Parathyroid adenoma (tissue), 2 donors: Measurements from ENCODE around the gene PLSCR4.

Experiments
- H2AFZ ChIP-seq: fragments of 300-600 bp; sonication (generic); one replicate; pipeline ENCODE4 v1.7.0; 2017; ENCODE audit warnings: antibody characterized with exemption, mild to moderate bottlenecking
- H3K27ac ChIP-seq: fragments of 300-600 bp; sonication (generic); one replicate; pipeline ENCODE4 v1.7.0; 2017
- H3K27me3 ChIP-seq: fragments of 300-600 bp; sonication (generic); one replicate; pipeline ENCODE4 v1.7.0; 2017; ENCODE audit warnings: low read length; ENCODE audit not compliant: control insufficient read depth, insufficient read depth
- H3K36me3 ChIP-seq: fragments of 300-600 bp; sonication (generic); one replicate; pipeline ENCODE4 v1.7.0; 2017; ENCODE audit warnings: low read length; ENCODE audit not compliant: control insufficient read depth, insufficient read depth
- H3K4me1 ChIP-seq: fragments of 300-600 bp; sonication (generic); one replicate; pipeline ENCODE4 v1.7.0; 2017; ENCODE audit warnings: control low read depth
- H3K4me2 ChIP-seq: fragments of 300-600 bp; sonication (generic); one replicate; pipeline ENCODE4 v1.7.0; 2017; ENCODE audit warnings: low read length
- H3K4me3 ChIP-seq: fragments of 300-600 bp; sonication (generic); one replicate; pipeline ENCODE4 v1.7.0; 2017; ENCODE audit warnings: low read depth, low read length
- H3K79me2 ChIP-seq: fragments of 300-600 bp; sonication (generic); one replicate; pipeline ENCODE4 v1.7.0; 2017; ENCODE audit warnings: control low read depth
- H3K9ac ChIP-seq: fragments of 300-600 bp; sonication (generic); one replicate; pipeline ENCODE4 v1.7.0; 2017; ENCODE audit warnings: mild to moderate bottlenecking
- H3K9me3 ChIP-seq: fragments of 300-600 bp; sonication (generic); one replicate; pipeline ENCODE4 v1.7.0; 2017; ENCODE audit warnings: low read length; ENCODE audit not compliant: control insufficient read depth
- TF ChIP-seq, protein P1 (sequence below): fragments of 300-600 bp; sonication (generic); IDR thresholded peaks from one replicate; pipeline ENCODE4 v1.7.0; 2017; ENCODE audit warnings: antibody characterized with exemption, mild to moderate bottlenecking
- donor health status: primary hyperparathyroidism.

The PLSCR4 gene

DNA sequence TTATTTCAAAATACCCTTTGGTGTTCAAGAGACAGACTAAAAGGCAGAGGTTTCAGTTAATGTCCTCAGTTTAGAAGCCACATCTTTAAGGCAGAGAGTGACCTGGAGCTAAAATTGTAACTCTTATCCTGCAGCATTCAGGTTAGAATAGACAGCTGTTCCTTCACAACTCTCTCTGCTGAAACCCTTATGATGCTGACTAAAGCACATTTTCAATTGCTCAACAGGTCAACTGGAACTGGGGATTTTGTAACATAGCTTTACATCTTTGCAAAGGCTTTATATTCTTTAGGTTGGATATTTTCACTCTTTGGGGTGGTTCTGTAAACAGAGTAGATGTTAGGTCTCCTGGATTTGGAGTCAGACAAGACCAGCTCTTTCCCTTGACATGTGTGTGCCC lies 20.3 kb upstream of the PLSCR4 start:
- H3K27ac ChIP-seq = no peak overlapping the region
- TF ChIP-seq, protein P1, sequence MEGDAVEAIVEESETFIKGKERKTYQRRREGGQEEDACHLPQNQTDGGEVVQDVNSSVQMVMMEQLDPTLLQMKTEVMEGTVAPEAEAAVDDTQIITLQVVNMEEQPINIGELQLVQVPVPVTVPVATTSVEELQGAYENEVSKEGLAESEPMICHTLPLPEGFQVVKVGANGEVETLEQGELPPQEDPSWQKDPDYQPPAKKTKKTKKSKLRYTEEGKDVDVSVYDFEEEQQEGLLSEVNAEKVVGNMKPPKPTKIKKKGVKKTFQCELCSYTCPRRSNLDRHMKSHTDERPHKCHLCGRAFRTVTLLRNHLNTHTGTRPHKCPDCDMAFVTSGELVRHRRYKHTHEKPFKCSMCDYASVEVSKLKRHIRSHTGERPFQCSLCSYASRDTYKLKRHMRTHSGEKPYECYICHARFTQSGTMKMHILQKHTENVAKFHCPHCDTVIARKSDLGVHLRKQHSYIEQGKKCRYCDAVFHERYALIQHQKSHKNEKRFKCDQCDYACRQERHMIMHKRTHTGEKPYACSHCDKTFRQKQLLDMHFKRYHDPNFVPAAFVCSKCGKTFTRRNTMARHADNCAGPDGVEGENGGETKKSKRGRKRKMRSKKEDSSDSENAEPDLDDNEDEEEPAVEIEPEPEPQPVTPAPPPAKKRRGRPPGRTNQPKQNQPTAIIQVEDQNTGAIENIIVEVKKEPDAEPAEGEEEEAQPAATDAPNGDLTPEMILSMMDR = no peak
- H3K27me3 ChIP-seq = no peaks in the 10 kb centered on the region
- H3K4me2 ChIP-seq = no peak overlapping the region
- H3K9me3 ChIP-seq = peaks cover 3% of the 10 kb centered on the region
- H3K4me3 ChIP-seq = no peak overlapping the region
- H3K36me3 ChIP-seq = no peaks in the 10 kb centered on the region
- H3K4me1 ChIP-seq = no peaks in the 10 kb centered on the region
- H2AFZ ChIP-seq = no peak overlapping the region
- H3K79me2 ChIP-seq = no peaks in the 10 kb centered on the region
- H3K9ac ChIP-seq = no peak overlapping the region

- Histone ChIP-seq H3K4me2 (no peak overlapping the region), H3K9me3 (peaks cover 3% of the 10 kb centered on the region), H3K27me3 (no peaks in the 10 kb centered on the region), H3K4me1 (no peaks in the 10 kb centered on the region), H3K4me3 (no peak overlapping the region), H3K9ac (no peak overlapping the region), H3K36me3 (no peaks in the 10 kb centered on the region), H2AFZ (no peak overlapping the region), H3K79me2 (no peaks in the 10 kb centered on the region), H3K27ac (no peak overlapping the region)
- TF ChIP-seq, protein P1 = no peak
Measured at GRCh38 chr3:146269271-146269670, 18.4 kb upstream of the PLSCR4 start.

DNA sequence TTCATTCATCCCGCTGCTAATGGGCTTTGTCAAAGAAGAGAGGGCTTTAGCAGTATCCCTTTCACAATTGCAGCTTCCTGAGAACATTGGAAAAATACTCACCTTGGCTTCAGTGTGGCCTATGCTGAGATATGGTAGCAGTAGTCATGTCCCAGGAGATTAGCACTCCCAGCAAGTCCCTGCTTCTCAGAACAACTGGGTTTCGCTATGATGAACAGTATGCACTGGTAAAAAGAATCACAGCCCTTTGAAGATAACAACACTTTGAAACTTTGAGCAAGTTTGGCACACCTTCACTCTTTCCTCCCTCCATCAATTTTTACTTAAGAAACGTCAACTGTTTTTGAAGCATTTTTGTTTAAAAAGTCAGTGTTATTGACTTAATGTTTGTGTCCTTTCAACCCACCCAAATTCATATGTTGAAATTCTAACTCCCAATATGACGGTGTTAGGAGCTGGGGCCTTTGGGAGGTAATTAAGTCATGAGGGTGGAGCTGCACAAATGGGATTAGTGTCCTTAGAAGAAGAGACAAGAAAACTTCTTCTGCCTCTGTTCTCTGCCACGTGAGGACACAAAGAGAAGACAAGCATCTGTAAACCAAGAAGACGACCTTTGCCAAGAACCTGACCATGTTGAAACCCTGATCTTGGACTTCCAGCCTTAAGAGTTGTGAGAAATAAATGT lies 17.8 kb upstream of the PLSCR4 start:
- no peaks in the 10 kb centered on the region for H3K4me1 ChIP-seq
- no peaks in the 10 kb centered on the region for H3K79me2 ChIP-seq
- H3K27me3 ChIP-seq = no peaks in the 10 kb centered on the region
- H3K9me3 ChIP-seq = peaks cover 3% of the 10 kb centered on the region
- TF ChIP-seq, protein P1 = no peak
- H3K27ac ChIP-seq = no peak overlapping the region
- no peak overlapping the region for H3K4me2 ChIP-seq
- no peaks in the 10 kb centered on the region for H3K36me3 ChIP-seq
- no peak overlapping the region for H2AFZ ChIP-seq
- no peak overlapping the region for H3K4me3 ChIP-seq
- H3K9ac ChIP-seq = no peak overlapping the region

GRCh38 chr3:146265720-146266119 lies 14.8 kb upstream of the PLSCR4 start:
- TF ChIP-seq, protein P1 = no peak
- H3K4me2 ChIP-seq = no peak overlapping the region
- H3K9ac ChIP-seq = no peak overlapping the region
- H3K4me3 ChIP-seq = no peak overlapping the region
- no peaks in the 10 kb centered on the region for H3K79me2 ChIP-seq
- no peaks in the 10 kb centered on the region for H3K4me1 ChIP-seq
- no peak overlapping the region for H3K27ac ChIP-seq
- no peaks in the 10 kb centered on the region for H3K36me3 ChIP-seq
- no peaks in the 10 kb centered on the region for H3K27me3 ChIP-seq
- H3K9me3 ChIP-seq = no peaks in the 10 kb centered on the region
- no peak overlapping the region for H2AFZ ChIP-seq
